ENCODE data around the gene HIBADH. TPM values are rescaled to one million over a fixed set of nuclear protein-coding genes. Genes with fewer than 3 reads are reported as not detected.
"Not testable (repeated sequence)": the region's sequence is repeated elsewhere in the genome, so short reads cannot be mapped to it uniquely, and the experiment has no call there.

Gene HIBADH
- total and polyA plus RNA-seq, 2 of the 4 experiments (the other 2 are of a cell fraction): 36.6 to 52.5 TPM

DNA sequence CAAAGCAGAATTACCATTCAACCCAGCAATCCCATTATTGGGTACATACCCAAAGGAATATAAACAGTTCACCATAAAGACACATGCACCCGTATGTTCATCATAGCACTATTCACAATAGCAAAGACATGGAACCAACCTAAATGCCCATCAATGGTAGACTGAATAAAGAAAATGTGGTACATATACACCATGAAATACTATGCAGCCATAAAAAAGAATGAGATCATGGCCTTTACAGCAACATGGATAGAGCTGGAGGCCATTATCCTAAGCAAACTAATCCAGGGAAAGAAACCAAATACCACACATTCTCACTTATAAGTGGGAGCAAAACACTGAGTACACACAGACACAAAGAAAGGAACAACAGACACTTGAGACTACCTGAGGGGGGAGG, 23.6 kb downstream of the HIBADH start:
- POLR2A ChIA-PET (ENCODE audit: unreplicated experiment); H3K56ac ChIP-seq (ENCODE audit: extremely low read depth, insufficient read depth, low read length); H3K23ac ChIP-seq (ENCODE audit: low read depth, low read length); H4K91ac ChIP-seq (ENCODE audit: insufficient read depth, low read depth, low read length); H2AFZ ChIP-seq (replicated peaks; ENCODE audit: low read length, poor library complexity); H3K9me1 ChIP-seq (ENCODE audit: insufficient read depth, low read length); intact Hi-C loops (cut with micrococcal nuclease); H2BK5ac ChIP-seq (ENCODE audit: low read depth, low read length, poor library complexity, severe bottlenecking); H2BK120ac ChIP-seq (ENCODE audit: low read depth, low read length); H2AK5ac ChIP-seq (ENCODE audit: low read depth, low read length); H3K27me3 ChIP-seq (ENCODE audit: control insufficient read depth, insufficient read depth, low read length); H4K5ac ChIP-seq (ENCODE audit: low read depth, low read length); H2AK9ac ChIP-seq (replicated peaks; ENCODE audit: low read depth, low read length, poor library complexity); H3K4me3 ChIP-seq (ENCODE audit: insufficient read depth, low read depth, low read length); H3K14ac ChIP-seq (replicated peaks; ENCODE audit: low read depth, low read length); H3K18ac ChIP-seq (ENCODE audit: low read depth, low read length); H3K4me1 ChIP-seq (ENCODE audit: control insufficient read depth, insufficient read depth, low read length); H3K9ac ChIP-seq (ENCODE audit: low read depth, low read length); H4K8ac ChIP-seq (ENCODE audit: low read depth in 2 of 2, low read length in 2 of 2); dilution Hi-C loops (cut with HindIII; ENCODE audit: low sequenced_read_pairs, unreplicated experiment); H3K9me3 ChIP-seq (ENCODE audit: control insufficient read depth, insufficient read depth, low read length); ATAC-seq (ENCODE audit: low read depth); H3K4ac ChIP-seq (ENCODE audit: low read depth, low read length); BruUV-seq (replicated peaks); H4K20me1 ChIP-seq (ENCODE audit: insufficient read depth, low read length); in situ Hi-C loops (cut with MboI; ENCODE audit: low sequenced_read_pairs); H2BK20ac ChIP-seq (ENCODE audit: low read depth, low read length); H3K27ac ChIP-seq (ENCODE audit: insufficient read depth, low read length); DNase-seq; H2BK15ac ChIP-seq (ENCODE audit: low read depth, low read length); H3K4me2 ChIP-seq (ENCODE audit: low read depth, low read length); H3K36me3 ChIP-seq (ENCODE audit: control insufficient read depth, insufficient read depth, low read length): not testable (repeated sequence)
- CTCF ChIA-PET: interaction anchor here (0.6 kb wide), 1 partner anchor 34 kb away, joined by 3 read pairs; no protein-coding TSS in a partner anchor
- WGBS, 2 experiments (ENCODE audit: extremely low coverage in 2 of 2, insufficient read length in 1 of 2): no CpG with 5 or more reads among the region's 1 CpG
- H3K79me1 ChIP-seq (ENCODE audit: low read depth in 1 of 2, low read length in 2 of 2): peaks cover 17 to 23% of the 10 kb centered on the region in 2 experiments; a peak in 2 of 4 replicates

All from IMR-90 (cell line).